ENCODE results near the gene PRKG1. TPM values are rescaled to one million over a fixed set of nuclear protein-coding genes. Genes with fewer than 3 reads are reported as not detected.
"Not testable (repeated sequence)": the region's sequence is repeated elsewhere in the genome, so short reads cannot be mapped to it uniquely, and the experiment has no call there.

The PRKG1 gene
- total RNA-seq, 1 donor from 2014 or later = 50.2 TPM

GRCh38 chr10:52239771-52240170 lies 1165.5 kb downstream of the PRKG1 start:
- no peak for TF ChIP-seq CTCF (IDR thresholded peaks at IDR 0.05)
- no peak overlapping the region for H3K27ac ChIP-seq
- DNase-seq (ENCODE audit: low spot score in 2 of 2) = no peak
- H3K27me3 ChIP-seq = no peaks in the 10 kb centered on the region
- no peaks in the 10 kb centered on the region for H3K36me3 ChIP-seq
- no peak overlapping the region for H3K4me3 ChIP-seq
- intact Hi-C loops (cut with DNase I) = no loop called here
- no peaks in the 10 kb centered on the region for H3K9me3 ChIP-seq
- no peaks in the 10 kb centered on the region for H3K4me1 ChIP-seq

GRCh38 chr10:52245547-52245946 lies 1171.3 kb downstream of the PRKG1 start:
- no peaks in the 10 kb centered on the region for H3K4me1 ChIP-seq
- intact Hi-C loops (cut with DNase I) = no loop called here

GRCh38 chr10:52247929-52248328 lies 1173.6 kb downstream of the PRKG1 start:
- DNase-seq (ENCODE audit: low spot score in 2 of 2); H3K9me3 ChIP-seq; H3K27ac ChIP-seq; H3K4me3 ChIP-seq; intact Hi-C loops (cut with DNase I); H3K27me3 ChIP-seq; H3K36me3 ChIP-seq; H3K4me1 ChIP-seq: not testable (repeated sequence)

More at GRCh38 chr10:52245547-52245946, 1171.3 kb downstream of the PRKG1 start:
- DNase-seq (ENCODE audit: low spot score in 2 of 2) = no peak
- H3K4me3 ChIP-seq = no peak overlapping the region
- no peaks in the 10 kb centered on the region for H3K9me3 ChIP-seq
- H3K27ac ChIP-seq = no peak overlapping the region
- no peaks in the 10 kb centered on the region for H3K27me3 ChIP-seq
- H3K36me3 ChIP-seq = no peaks in the 10 kb centered on the region
- no peak for TF ChIP-seq CTCF (IDR thresholded peaks at IDR 0.05)

- H3K36me3 ChIP-seq = no peaks in the 10 kb centered on the region
- H3K27me3 ChIP-seq = no peaks in the 10 kb centered on the region
- H3K9me3 ChIP-seq = no peaks in the 10 kb centered on the region
- intact Hi-C loops (cut with DNase I) = no loop called here
- no peak for TF ChIP-seq CTCF (IDR thresholded peaks at IDR 0.05)
- no peak overlapping the region for H3K27ac ChIP-seq
- H3K4me1 ChIP-seq = no peaks in the 10 kb centered on the region
- DNase-seq (ENCODE audit: low spot score in 2 of 2) = no peak
- H3K4me3 ChIP-seq = no peak overlapping the region
Observed at GRCh38 chr10:52248697-52249306, 1174.5 kb downstream of the PRKG1 start.

GRCh38 chr10:52249850-52250395 lies 1175.6 kb downstream of the PRKG1 start:
- intact Hi-C loops (cut with DNase I) = no loop called here
- Histone ChIP-seq H3K36me3 (no peaks in the 10 kb centered on the region), H3K27ac (no peak overlapping the region), H3K9me3 (no peaks in the 10 kb centered on the region), H3K4me3 (no peak overlapping the region), H3K27me3 (no peaks in the 10 kb centered on the region), H3K4me1 (no peaks in the 10 kb centered on the region)
- TF ChIP-seq CTCF (IDR thresholded peaks at IDR 0.05) = no peak
- no peak for DNase-seq (ENCODE audit: low spot score in 2 of 2)

- Histone ChIP-seq H3K36me3 (no peaks in the 10 kb centered on the region), H3K4me1 (no peaks in the 10 kb centered on the region), H3K9me3 (no peaks in the 10 kb centered on the region), H3K27ac (no peak overlapping the region), H3K4me3 (no peak overlapping the region), H3K27me3 (no peaks in the 10 kb centered on the region)
- no peak for TF ChIP-seq CTCF (IDR thresholded peaks at IDR 0.05)
- intact Hi-C loops (cut with DNase I) = no loop called here
- no peak for DNase-seq (ENCODE audit: low spot score in 2 of 2)
Observed at GRCh38 chr10:52250510-52250909, 1176.2 kb downstream of the PRKG1 start.
